K562 (cell line): Measurements from ENCODE around the gene IL12RB2. TPM values are rescaled to one million over a fixed set of nuclear protein-coding genes. Genes with fewer than 3 reads are reported as not detected.

Experiments
- CUX1 ChIP-seq: fragments of 200-800 bp; sonication (Bioruptor generic); IDR thresholded peaks from 2 replicates; pipeline ENCODE4 v1.6.1; 2016; ENCODE audit warnings: missing genetic modification characterization, missing compliant biosample characterization
- DDX20 ChIP-seq: fragments of 450-650 bp; IDR thresholded peaks from 2 replicates; pipeline ENCODE4 v1.6.1; 2016; ENCODE audit warnings: missing genetic modification characterization, low read depth, mild to moderate bottlenecking, missing compliant biosample characterization, moderate library complexity
- E2F4 ChIP-seq: sonication (generic); formaldehyde crosslinking; IDR thresholded peaks from 2 replicates; pipeline ENCODE4 v1.8.0; 2022; ENCODE audit warnings: mild to moderate bottlenecking, low read depth, missing genetic modification reagents
- GATAD2B ChIP-seq: fragments of 450-650 bp; IDR thresholded peaks from 2 replicates; pipeline ENCODE4 v1.6.1; 2017; ENCODE audit warnings: mild to moderate bottlenecking, borderline replicate concordance
- HDAC1 ChIP-seq, 2 experiments: fragments of 450-650 bp; IDR thresholded peaks; 2 replicates each; pipeline ENCODE4 v1.6.1; 2016 to 2017; ENCODE audit warnings: inconsistent platforms in 1 of 2, mild to moderate bottlenecking in 1 of 2, moderate library complexity in 1 of 2
- HDAC2 ChIP-seq: fragments of 450-650 bp; IDR thresholded peaks from 2 replicates; pipeline ENCODE4 v1.6.1; 2016; ENCODE audit warnings: mild to moderate bottlenecking
- HIVEP1 ChIP-seq: fragments of 250-450 bp; sonication (Bioruptor Pico); IDR thresholded peaks from 2 replicates; pipeline ENCODE4 v1.4.0; 2020; ENCODE audit warnings: mild to moderate bottlenecking
- HNRNPH1 ChIP-seq: fragments of 200-400 bp; formaldehyde crosslinking; optimal IDR thresholded peaks from 2 replicates; pipeline ENCODE3; 2017; ENCODE audit warnings: low read depth, mild to moderate bottlenecking, low read length, moderate library complexity
- IFI16 ChIP-seq: fragments of 250-450 bp; sonication (Bioruptor Pico); IDR thresholded peaks from 2 replicates; pipeline ENCODE4 v2.1.2; 2022; ENCODE audit warnings: mild to moderate bottlenecking, inconsistent platforms
- KDM1A ChIP-seq, 2 experiments: fragments of 450-650 bp; IDR thresholded peaks; 2 replicates each; pipeline ENCODE4 v1.6.1; 2016; ENCODE audit warnings: mild to moderate bottlenecking in 2 of 2
- POLR2G ChIP-seq: fragments of 200-400 bp; formaldehyde crosslinking; IDR thresholded peaks from 2 replicates; pipeline ENCODE4 v1.6.1; 2017; ENCODE audit warnings: low read depth, mild to moderate bottlenecking, antibody characterized with exemption, low read length, moderate library complexity
- POLR2H ChIP-seq: IDR thresholded peaks from 2 replicates; pipeline ENCODE4 v1.6.1; 2016; ENCODE audit warnings: missing genetic modification characterization, low read depth, mild to moderate bottlenecking, control low read depth, missing compliant biosample characterization, moderate library complexity
- SAP30 ChIP-seq: fragments of 200-600 bp; sonication (generic); IDR thresholded peaks from 2 replicates; pipeline ENCODE4 v1.6.1; 2012; ENCODE audit warnings: borderline replicate concordance, low read depth, mild to moderate bottlenecking, moderate library complexity, low read length, control low read depth, inconsistent platforms; ENCODE audit not compliant: insufficient read depth, poor library complexity, severe bottlenecking
- TCF3 ChIP-seq: sonication (generic); formaldehyde crosslinking; IDR thresholded peaks from 2 replicates; pipeline ENCODE4 v1.4.0; 2020; ENCODE audit warnings: mild to moderate bottlenecking, missing genetic modification reagents
- XRCC3 ChIP-seq: fragments of 450-650 bp; IDR thresholded peaks from 2 replicates; pipeline ENCODE4 v1.6.1; 2017; ENCODE audit warnings: mild to moderate bottlenecking, moderate library complexity
- ZNF507 ChIP-seq: conservative IDR thresholded peaks from 2 replicates; pipeline ENCODE4 v1.6.1; 2017; ENCODE audit warnings: missing genetic modification characterization, missing compliant biosample characterization
- ZNF707 ChIP-seq: fragments of 250-450 bp; sonication (Bioruptor Pico); conservative IDR thresholded peaks from 2 replicates; pipeline ENCODE4 v1.8.0; 2022; ENCODE audit warnings: inconsistent platforms, mild to moderate bottlenecking, moderate library complexity
- ZNF764 ChIP-seq: fragments of 250-450 bp; sonication (Bioruptor Pico); IDR thresholded peaks from 2 replicates; pipeline ENCODE4 v1.4.0; 2020; ENCODE audit warnings: low read depth, mild to moderate bottlenecking, moderate library complexity
- polyA plus RNA-seq, 8 experiments: library from polyadenylated mRNA; depleted of rRNA in 4 of 8; stranded (reverse) in 5 of 8; unstranded in 3 of 8; fragments of >200 nt; fragmentation: Nextera tagmentation in 2 of 8; fragmentation: Illumina TruSeq in 1 of 8; extraction: Ambion mirVana in 2 of 8; extraction: Trizol in 1 of 8; gene quantifications; 2 replicates each; pipeline versions ENCODE4 v1.2.1 to v1.2.3, GENCODE V29; 2011 to 2014; ENCODE audit warnings: inconsistent platforms in 1 of 8, missing spikeins in 1 of 8
- total RNA-seq, 7 experiments: library from RNA; depleted of rRNA in 6 of 7; stranded (reverse); fragments of >200 nt in 6 of 7; fragmentation: Illumina TruSeq in 2 of 7; extraction: Trizol in 2 of 7; gene quantifications; 2 replicates each; pipeline versions ENCODE4 v1.2.1 to v1.2.3, GENCODE V29; 2011 to 2021; ENCODE audit warnings: low replicate concordance in 1 of 7
- TF ChIP-seq, protein P1 (sequence below): fragments of 450-650 bp; formaldehyde crosslinking; IDR thresholded peaks from 2 replicates; pipeline ENCODE4 v1.4.0; 2020; ENCODE audit warnings: mild to moderate bottlenecking, moderate library complexity
- TF ChIP-seq, protein P2 (sequence below): sonication (generic); formaldehyde crosslinking; IDR thresholded peaks from 2 replicates; pipeline ENCODE4 v1.4.0; 2020; ENCODE audit warnings: mild to moderate bottlenecking, missing genetic modification reagents

Gene IL12RB2
- total and polyA plus RNA-seq, 9 of the 15 experiments (the other 6 are each of a cell fraction or from before 2014, with no cell fraction given), result 0.39 to 3.3 (median 1.9) TPM

DNA sequence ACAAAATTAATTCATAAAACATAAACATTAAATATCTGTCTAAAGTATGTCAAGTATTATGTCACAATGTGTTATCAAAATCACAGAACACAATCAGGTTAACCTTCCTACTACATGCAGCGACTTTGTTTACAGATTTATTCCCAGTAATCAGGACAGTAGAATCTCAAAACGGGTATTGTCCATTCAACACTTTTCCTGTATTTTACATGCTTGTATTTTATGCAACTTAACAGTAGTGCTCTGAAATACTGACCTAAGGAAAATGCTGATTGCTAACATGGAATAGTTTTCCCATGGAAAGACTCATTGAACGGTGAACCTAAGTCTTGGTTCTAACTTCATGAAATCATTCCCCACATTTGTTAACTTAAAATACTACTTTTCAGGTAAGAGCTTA lies 120.3 kb downstream of the IL12RB2 start (continued):
- no peak for TF ChIP-seq CUX1 (CRISPR knock-in tag)
- TF ChIP-seq GATAD2B, result no peak
- TF ChIP-seq XRCC3, result no peak
- TF ChIP-seq IFI16 (CRISPR knock-in tag), result no peak
- TF ChIP-seq, protein P1, sequence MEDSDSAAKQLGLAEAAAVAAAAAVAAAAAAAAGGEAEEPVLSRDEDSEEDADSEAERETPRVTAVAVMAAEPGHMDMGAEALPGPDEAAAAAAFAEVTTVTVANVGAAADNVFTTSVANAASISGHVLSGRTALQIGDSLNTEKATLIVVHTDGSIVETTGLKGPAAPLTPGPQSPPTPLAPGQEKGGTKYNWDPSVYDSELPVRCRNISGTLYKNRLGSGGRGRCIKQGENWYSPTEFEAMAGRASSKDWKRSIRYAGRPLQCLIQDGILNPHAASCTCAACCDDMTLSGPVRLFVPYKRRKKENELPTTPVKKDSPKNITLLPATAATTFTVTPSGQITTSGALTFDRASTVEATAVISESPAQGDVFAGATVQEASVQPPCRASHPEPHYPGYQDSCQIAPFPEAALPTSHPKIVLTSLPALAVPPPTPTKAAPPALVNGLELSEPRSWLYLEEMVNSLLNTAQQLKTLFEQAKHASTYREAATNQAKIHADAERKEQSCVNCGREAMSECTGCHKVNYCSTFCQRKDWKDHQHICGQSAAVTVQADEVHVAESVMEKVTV (CRISPR knock-in tag), result no peak
- TF ChIP-seq HDAC2, result peak; percentile 73
- no peak for TF ChIP-seq TCF3 (CRISPR knock-in tag)
- no peak for TF ChIP-seq ZNF764 (CRISPR knock-in tag)
- TF ChIP-seq HDAC1 (IDR thresholded peaks at IDR 0.05), result peak in 1 of 2 experiments; percentile 56; a peak in 1 of 4 replicates
- TF ChIP-seq POLR2H (tag), result no peak
- TF ChIP-seq POLR2G, result no peak
- no peak for TF ChIP-seq ZNF707 (CRISPR knock-in tag)
- TF ChIP-seq HIVEP1 (CRISPR knock-in tag), result no peak
- no peak for TF ChIP-seq ZNF507 (tag)
- no peak for TF ChIP-seq DDX20 (tag)
- no peak for TF ChIP-seq E2F4 (CRISPR knock-in tag)
- no peak for TF ChIP-seq HNRNPH1
- peak; percentile 23 for TF ChIP-seq SAP30
- TF ChIP-seq, protein P2, sequence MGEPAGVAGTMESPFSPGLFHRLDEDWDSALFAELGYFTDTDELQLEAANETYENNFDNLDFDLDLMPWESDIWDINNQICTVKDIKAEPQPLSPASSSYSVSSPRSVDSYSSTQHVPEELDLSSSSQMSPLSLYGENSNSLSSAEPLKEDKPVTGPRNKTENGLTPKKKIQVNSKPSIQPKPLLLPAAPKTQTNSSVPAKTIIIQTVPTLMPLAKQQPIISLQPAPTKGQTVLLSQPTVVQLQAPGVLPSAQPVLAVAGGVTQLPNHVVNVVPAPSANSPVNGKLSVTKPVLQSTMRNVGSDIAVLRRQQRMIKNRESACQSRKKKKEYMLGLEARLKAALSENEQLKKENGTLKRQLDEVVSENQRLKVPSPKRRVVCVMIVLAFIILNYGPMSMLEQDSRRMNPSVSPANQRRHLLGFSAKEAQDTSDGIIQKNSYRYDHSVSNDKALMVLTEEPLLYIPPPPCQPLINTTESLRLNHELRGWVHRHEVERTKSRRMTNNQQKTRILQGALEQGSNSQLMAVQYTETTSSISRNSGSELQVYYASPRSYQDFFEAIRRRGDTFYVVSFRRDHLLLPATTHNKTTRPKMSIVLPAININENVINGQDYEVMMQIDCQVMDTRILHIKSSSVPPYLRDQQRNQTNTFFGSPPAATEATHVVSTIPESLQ (CRISPR knock-in tag), result no peak
- peak; percentile 85 to 89 for TF ChIP-seq KDM1A (IDR thresholded peaks at IDR 0.05)
